HS-5 (cell line): Measurements from ENCODE around the gene RAPGEF1.
A peak's percentile ranks its signal among the peaks of the same experiment; 100 is the strongest.
"Not testable (repeated sequence)": the region's sequence is repeated elsewhere in the genome, so short reads cannot be mapped to it uniquely, and the experiment has no call there.

Experiments used
- DNase-seq: peaks from one replicate; pipeline ENCODE4 v3.0.0-alpha.2; 2012; ENCODE audit warnings: low read depth

The RAPGEF1 gene

GRCh38 chr9:131555841-131556673, 183.8 kb downstream of the RAPGEF1 start:
- DNase-seq, result no peak

- no peak for DNase-seq
Observed at GRCh38 chr9:131554843-131555351, 185.0 kb downstream of the RAPGEF1 start.

GRCh38 chr9:131554087-131554842, 185.6 kb downstream of the RAPGEF1 start:
- DNase-seq, result no peak

- DNase-seq, result no peak
Observed at GRCh38 chr9:131552030-131552429, 187.8 kb downstream of the RAPGEF1 start.

- DNase-seq, result not testable (repeated sequence)
Observed at GRCh38 chr9:131550465-131550864, 189.4 kb downstream of the RAPGEF1 start.

GRCh38 chr9:131549186-131549585, 190.7 kb downstream of the RAPGEF1 start:
- not testable (repeated sequence) for DNase-seq

GRCh38 chr9:131546336-131547084, 193.4 kb downstream of the RAPGEF1 start:
- DNase-seq, result no peak

GRCh38 chr9:131545786-131546335, 194.0 kb downstream of the RAPGEF1 start:
- DNase-seq, result no peak

- DNase-seq, result no peak
Observed at GRCh38 chr9:131545003-131545785, 194.7 kb downstream of the RAPGEF1 start, which contains the start of gene PRRT1B. PRRT1B (plus strand) TSS chr9:131545523; CDS start chr9:131545616, 93 bp downstream.

GRCh38 chr9:131543141-131543540, 196.7 kb downstream of the RAPGEF1 start:
- DNase-seq, result no peak

GRCh38 chr9:131539223-131539923, 200.5 kb downstream of the RAPGEF1 start:
- DNase-seq, result no peak

GRCh38 chr9:131537946-131538345, 201.9 kb downstream of the RAPGEF1 start:
- no peak for DNase-seq

GRCh38 chr9:131534721-131535237, 205.1 kb downstream of the RAPGEF1 start:
- DNase-seq, result no peak

- peak; percentile 16 for DNase-seq
Observed at GRCh38 chr9:131530920-131531832, 208.7 kb downstream of the RAPGEF1 start, which contains the start of gene UCK1. UCK1 (minus strand) TSS chr9:131531263; CDS start chr9:131531174, 89 bp downstream.

GRCh38 chr9:131530546-131530919, 209.3 kb downstream of the RAPGEF1 start:
- DNase-seq, result no peak

- DNase-seq, result no peak
Observed at GRCh38 chr9:131529597-131530545, 210.0 kb downstream of the RAPGEF1 start.

GRCh38 chr9:131528886-131529505, 210.9 kb downstream of the RAPGEF1 start:
- DNase-seq, result no peak
